ENCODE measurements around the gene ITPR3. TPM values are rescaled to one million over a fixed set of nuclear protein-coding genes. Genes with fewer than 3 reads are reported as not detected.

The ITPR3 gene
- total RNA-seq, 1 donor from 2014 or later = 6.4 TPM

DNA sequence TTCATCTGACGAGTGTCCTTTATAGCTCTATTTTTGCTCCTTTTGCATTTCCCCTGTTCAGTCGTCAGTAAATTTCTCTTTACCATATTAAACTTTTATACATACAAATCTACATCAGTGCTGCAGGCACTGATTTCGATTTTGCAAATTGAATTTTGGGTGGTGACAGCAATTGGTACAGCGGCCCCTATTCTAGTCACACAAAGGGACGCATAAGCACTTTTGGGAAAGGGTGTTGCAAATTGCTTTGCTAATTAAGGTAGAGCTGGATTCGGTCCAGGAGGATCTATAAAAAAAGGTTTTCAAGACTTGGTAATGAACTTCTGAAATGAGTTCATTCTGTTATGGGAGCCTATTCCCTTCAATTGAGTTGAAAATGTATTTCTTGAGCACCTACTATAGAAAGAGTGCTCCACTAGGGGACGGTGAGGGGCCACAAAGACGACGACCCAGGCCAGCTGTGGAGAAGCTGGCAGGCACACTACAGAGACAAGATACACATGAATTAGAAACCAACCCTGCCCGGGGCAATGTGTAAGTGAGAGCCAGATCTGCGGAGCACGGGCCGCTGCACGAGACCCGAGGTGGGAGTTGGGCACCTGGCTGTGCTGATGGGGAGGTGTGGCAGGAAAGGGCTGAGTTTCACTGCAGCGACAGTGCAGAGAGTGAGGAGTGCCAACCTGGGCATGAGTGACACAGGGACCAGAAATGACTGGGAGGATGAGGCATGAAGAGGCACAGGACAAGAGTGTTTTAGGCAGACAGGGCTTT is 85.0 kb downstream of the ITPR3 start:
- Mint-ChIP-seq H3K4me1 (peaks cover 24% of the 10 kb centered on the region), H3K4me3 (no peak overlapping the region), H3K27ac (peak overlapping the region; percentile 70), H3K36me3 (peaks cover 6% of the 10 kb centered on the region), H3K9me3 (no peaks in the 10 kb centered on the region), H3K27me3 (ENCODE audit: low read depth) (no peaks in the 10 kb centered on the region)
- TF ChIP-seq, protein P1, sequence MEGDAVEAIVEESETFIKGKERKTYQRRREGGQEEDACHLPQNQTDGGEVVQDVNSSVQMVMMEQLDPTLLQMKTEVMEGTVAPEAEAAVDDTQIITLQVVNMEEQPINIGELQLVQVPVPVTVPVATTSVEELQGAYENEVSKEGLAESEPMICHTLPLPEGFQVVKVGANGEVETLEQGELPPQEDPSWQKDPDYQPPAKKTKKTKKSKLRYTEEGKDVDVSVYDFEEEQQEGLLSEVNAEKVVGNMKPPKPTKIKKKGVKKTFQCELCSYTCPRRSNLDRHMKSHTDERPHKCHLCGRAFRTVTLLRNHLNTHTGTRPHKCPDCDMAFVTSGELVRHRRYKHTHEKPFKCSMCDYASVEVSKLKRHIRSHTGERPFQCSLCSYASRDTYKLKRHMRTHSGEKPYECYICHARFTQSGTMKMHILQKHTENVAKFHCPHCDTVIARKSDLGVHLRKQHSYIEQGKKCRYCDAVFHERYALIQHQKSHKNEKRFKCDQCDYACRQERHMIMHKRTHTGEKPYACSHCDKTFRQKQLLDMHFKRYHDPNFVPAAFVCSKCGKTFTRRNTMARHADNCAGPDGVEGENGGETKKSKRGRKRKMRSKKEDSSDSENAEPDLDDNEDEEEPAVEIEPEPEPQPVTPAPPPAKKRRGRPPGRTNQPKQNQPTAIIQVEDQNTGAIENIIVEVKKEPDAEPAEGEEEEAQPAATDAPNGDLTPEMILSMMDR (IDR thresholded peaks at IDR 0.05; ENCODE audit: unreplicated experiment) = no peak
- no peak for DNase-seq (ENCODE audit: low spot score in 2 of 2, unreplicated experiment in 2 of 2)

GRCh38 chr6:33707771-33708170 is 86.6 kb downstream of the ITPR3 start:
- no peak overlapping the region for H3K4me3 Mint-ChIP-seq
- H3K36me3 Mint-ChIP-seq = peaks cover 4% of the 10 kb centered on the region
- peaks cover 29% of the 10 kb centered on the region for H3K4me1 Mint-ChIP-seq
- no peaks in the 10 kb centered on the region for H3K9me3 Mint-ChIP-seq
- H3K27ac Mint-ChIP-seq = no peak overlapping the region
- DNase-seq (ENCODE audit: low spot score in 2 of 2, unreplicated experiment in 2 of 2) = no peak
- H3K27me3 Mint-ChIP-seq (ENCODE audit: low read depth) = no peaks in the 10 kb centered on the region
- TF ChIP-seq, protein P1 (IDR thresholded peaks at IDR 0.05; ENCODE audit: unreplicated experiment) = no peak

DNA sequence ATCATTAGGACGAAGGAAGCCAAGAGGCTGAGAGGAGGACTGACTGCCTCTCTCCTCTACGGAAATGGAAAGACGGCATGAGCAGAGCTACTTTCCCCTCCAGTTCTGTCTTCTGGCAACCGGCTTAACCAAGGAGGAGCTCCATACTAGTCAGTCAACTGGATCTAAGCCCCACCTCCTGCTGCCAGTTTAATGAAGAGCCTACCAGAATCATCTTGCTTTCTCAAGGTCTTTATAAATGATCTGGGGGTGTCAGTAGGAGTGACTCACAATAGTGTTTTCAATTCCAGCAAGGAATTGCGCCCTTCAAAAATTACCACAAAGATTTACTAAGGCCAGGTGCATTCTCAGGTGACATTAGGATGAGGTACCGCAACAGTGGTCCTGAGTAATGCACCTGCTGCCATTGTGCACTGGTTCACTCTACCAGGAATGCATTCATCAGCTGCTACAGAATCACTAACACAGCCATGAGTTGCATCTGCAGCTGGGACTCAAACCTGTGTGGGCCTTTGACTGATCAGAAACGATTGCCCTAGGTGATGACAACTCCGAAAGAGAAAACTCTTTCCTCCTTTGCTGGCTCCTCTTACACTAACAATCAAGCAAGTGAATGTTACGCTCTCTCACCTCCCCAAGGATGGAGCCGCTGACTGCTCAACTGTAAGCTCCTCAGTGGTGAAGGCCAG is 87.5 kb downstream of the ITPR3 start:
- peaks cover 28% of the 10 kb centered on the region for H3K4me1 Mint-ChIP-seq

GRCh38 chr6:33709605-33710295 is 88.6 kb downstream of the ITPR3 start:
- TF ChIP-seq, protein P1 (IDR thresholded peaks at IDR 0.05; ENCODE audit: unreplicated experiment) = no peak
- H3K4me3 Mint-ChIP-seq = peak overlapping the region; percentile 95
- no peaks in the 10 kb centered on the region for H3K27me3 Mint-ChIP-seq (ENCODE audit: low read depth)
- DNase-seq (ENCODE audit: low spot score in 2 of 2, unreplicated experiment in 2 of 2) = no peak
- peaks cover 28% of the 10 kb centered on the region for H3K4me1 Mint-ChIP-seq
- no peak overlapping the region for H3K27ac Mint-ChIP-seq
- H3K36me3 Mint-ChIP-seq = peaks cover 4% of the 10 kb centered on the region
- H3K9me3 Mint-ChIP-seq = no peaks in the 10 kb centered on the region

More for the DNA sequence above, 87.5 kb downstream of the ITPR3 start:
- Mint-ChIP-seq H3K36me3 (peaks cover 4% of the 10 kb centered on the region), H3K27me3 (ENCODE audit: low read depth) (no peaks in the 10 kb centered on the region), H3K9me3 (no peaks in the 10 kb centered on the region), H3K27ac (peak overlapping the region; percentile 49), H3K4me3 (no peak overlapping the region)
- TF ChIP-seq, protein P1 (IDR thresholded peaks at IDR 0.05; ENCODE audit: unreplicated experiment) = no peak
- no peak for DNase-seq (ENCODE audit: low spot score in 2 of 2, unreplicated experiment in 2 of 2)

DNA sequence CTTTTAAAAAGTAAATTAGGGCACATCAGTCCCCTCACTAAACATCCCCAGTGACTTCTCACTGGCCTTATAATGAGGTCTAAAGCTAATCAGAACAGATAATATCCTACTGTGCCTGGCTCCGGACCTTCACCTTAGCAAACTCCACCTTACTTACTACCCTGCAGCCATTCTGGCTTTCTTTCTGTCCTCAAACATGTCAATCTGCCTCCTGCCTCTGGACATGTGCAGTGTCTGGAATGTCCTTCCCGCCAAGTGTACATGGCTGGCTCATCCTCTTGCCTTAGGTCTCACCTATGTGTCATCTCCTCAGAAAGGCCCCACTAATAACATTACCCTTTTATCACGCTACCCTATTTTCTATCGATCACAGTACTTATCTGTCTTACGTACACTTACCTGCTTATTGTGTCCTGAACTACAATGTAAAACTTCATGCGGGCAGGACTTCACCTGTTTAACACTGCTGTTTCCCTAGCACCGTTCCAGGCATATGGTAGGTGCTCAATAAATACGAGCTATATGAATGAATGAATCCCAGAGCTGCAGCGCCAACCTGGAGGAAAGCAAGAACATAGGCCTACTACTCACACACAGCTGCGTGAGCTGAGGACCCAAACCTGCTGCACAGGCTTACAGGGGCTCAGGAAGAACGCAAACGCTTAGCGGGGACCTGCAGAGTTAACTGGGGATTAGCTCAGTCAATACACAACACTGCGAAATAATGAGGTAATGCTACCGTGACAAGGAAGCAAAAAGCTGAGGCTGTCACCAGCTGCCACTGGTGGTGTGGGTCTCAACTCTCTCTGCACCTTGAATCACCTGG is 89.4 kb downstream of the ITPR3 start:
- Mint-ChIP-seq H3K27ac (peak overlapping the region; percentile 98), H3K27me3 (ENCODE audit: low read depth) (no peaks in the 10 kb centered on the region), H3K9me3 (no peaks in the 10 kb centered on the region), H3K4me1 (peaks cover 28% of the 10 kb centered on the region), H3K36me3 (peaks cover 4% of the 10 kb centered on the region), H3K4me3 (peak overlapping the region; percentile 95)
- no peak for DNase-seq (ENCODE audit: low spot score in 2 of 2, unreplicated experiment in 2 of 2)
- TF ChIP-seq, protein P1 (IDR thresholded peaks at IDR 0.05; ENCODE audit: unreplicated experiment) = no peak
